CD14-positive monocyte (primary cell): ENCODE results near the gene PHLPP1. TPM values are rescaled to one million over a fixed set of nuclear protein-coding genes. Genes with fewer than 3 reads are reported as not detected.

Experiments
- DNase-seq, 3 donors: peaks; one replicate each; pipeline ENCODE4 v3.0.0-alpha.2; 2011 to 2022
- H2AFZ ChIP-seq: 2 replicates; pipeline ENCODE4 v1.6.0; 2012; ENCODE audit warnings: mild to moderate bottlenecking, low read depth, low read length, inconsistent platforms; ENCODE audit not compliant: insufficient read depth, poor library complexity, severe bottlenecking
- H3K27ac ChIP-seq, 2 donors: 1 replicate in 1 of 2; 2 replicates in 1 of 2; pipeline ENCODE4 v1.5.1; 2012 to 2013; ENCODE audit warnings: low read length in 2 of 2, control low read depth in 1 of 2, inconsistent platforms in 1 of 2, low read depth in 1 of 2, mild to moderate bottlenecking in 1 of 2
- H3K27me3 ChIP-seq, 2 donors: one replicate each; pipeline versions ENCODE4 v1.6.0 to v1.6.1; 2011 to 2013; ENCODE audit warnings: low read length in 2 of 2; ENCODE audit not compliant: control insufficient read depth in 2 of 2, insufficient read depth in 2 of 2
- H3K36me3 ChIP-seq, 2 donors: replicated peaks in 1 of 2; 1 replicate in 1 of 2; 2 replicates in 1 of 2; pipeline versions ENCODE4 v1.5.1 to v1.6.1; 2012 to 2013; ENCODE audit warnings: low read length in 2 of 2, control low read depth in 1 of 2, inconsistent platforms in 1 of 2, mild to moderate bottlenecking in 1 of 2; ENCODE audit not compliant: insufficient read depth in 2 of 2, control insufficient read depth in 1 of 2
- H3K4me1 ChIP-seq, 2 donors: 1 replicate in 1 of 2; 2 replicates in 1 of 2; pipeline versions ENCODE4 v1.5.1 to v1.6.1; 2012 to 2013; ENCODE audit warnings: low read length in 2 of 2, control low read depth in 1 of 2, inconsistent platforms in 1 of 2, mild to moderate bottlenecking in 1 of 2, moderate library complexity in 1 of 2; ENCODE audit not compliant: insufficient read depth in 2 of 2, control insufficient read depth in 1 of 2
- H3K4me2 ChIP-seq: replicated peaks from 2 replicates; pipeline ENCODE3; 2012; ENCODE audit warnings: low read length, moderate library complexity, mild to moderate bottlenecking; ENCODE audit not compliant: poor library complexity, severe bottlenecking; ENCODE audit errors: extremely low read depth
- H3K4me3 ChIP-seq, 3 experiments: fragments of 200-600 bp in 1 of 3; sonication (generic) in 1 of 3; replicated peaks in 1 of 3; 1 replicate in 2 of 3; 2 replicates in 1 of 3; pipeline ENCODE4 v1.5.1; 2011 to 2013; ENCODE audit warnings: low read length in 3 of 3, mild to moderate bottlenecking in 3 of 3, control low read depth in 2 of 3, low read depth in 2 of 3, inconsistent platforms in 1 of 3, moderate library complexity in 1 of 3
- H3K79me2 ChIP-seq: 2 replicates; pipeline ENCODE4 v1.6.0; 2012; ENCODE audit warnings: mild to moderate bottlenecking, control low read depth, inconsistent platforms, low read length, moderate library complexity; ENCODE audit not compliant: insufficient read depth
- H3K9ac ChIP-seq: 2 replicates; pipeline ENCODE4 v1.6.0; 2017; ENCODE audit warnings: low read length, mild to moderate bottlenecking; ENCODE audit not compliant: insufficient read depth, poor library complexity, severe bottlenecking
- H3K9me3 ChIP-seq, 2 donors: replicated peaks in 1 of 2; 1 replicate in 1 of 2; 2 replicates in 1 of 2; pipeline versions ENCODE4 v1.5.1 to v1.6.1; 2012 to 2013; ENCODE audit warnings: low read length in 2 of 2, control low read depth in 1 of 2; ENCODE audit not compliant: control insufficient read depth in 1 of 2, insufficient read depth in 1 of 2
- H4K20me1 ChIP-seq: 2 replicates; pipeline ENCODE4 v1.6.0; 2012; ENCODE audit warnings: mild to moderate bottlenecking, low read length, control low read depth, moderate library complexity; ENCODE audit not compliant: insufficient read depth
- H3K27ac Mint-ChIP-seq, 7 donors: one replicate each; pipeline ENCODE4 v1.8.0; 2020; ENCODE audit warnings: mild to moderate bottlenecking in 7 of 7, mixed read lengths in 7 of 7, moderate library complexity in 6 of 7, inconsistent platforms in 2 of 7
- H3K27me3 Mint-ChIP-seq, 3 donors: one replicate each; pipeline ENCODE4 v1.8.0; 2021 to 2022; ENCODE audit warnings: low read depth in 3 of 3, mild to moderate bottlenecking in 3 of 3, mixed read lengths in 3 of 3, moderate library complexity in 3 of 3, inconsistent platforms in 1 of 3
- H3K36me3 Mint-ChIP-seq, 2 donors: one replicate each; pipeline ENCODE4 v1.8.0; 2020; ENCODE audit warnings: mixed read lengths in 2 of 2, inconsistent platforms in 1 of 2, mild to moderate bottlenecking in 1 of 2
- H3K4me1 Mint-ChIP-seq: one replicate; pipeline ENCODE4 v1.8.0; 2020; ENCODE audit warnings: mild to moderate bottlenecking, mixed read lengths
- H3K4me3 Mint-ChIP-seq, 2 donors: one replicate each; pipeline ENCODE4 v1.8.0; 2020; ENCODE audit warnings: mild to moderate bottlenecking in 2 of 2, mixed read lengths in 2 of 2, moderate library complexity in 1 of 2
- H3K9me3 Mint-ChIP-seq, 7 donors: one replicate each; pipeline ENCODE4 v1.8.0; 2020 to 2022; ENCODE audit warnings: mixed read lengths in 7 of 7, mild to moderate bottlenecking in 6 of 7, moderate library complexity in 6 of 7, inconsistent platforms in 2 of 7
- CTCF ChIP-seq: fragments of 200-600 bp; IDR thresholded peaks from one replicate; pipeline ENCODE4 v1.8.0; 2022; ENCODE audit warnings: antibody characterized with exemption, mild to moderate bottlenecking
- WGBS: methylation state at CpG from one replicate; pipeline ENCODE4 v1.1.5; 2013; ENCODE audit warnings: missing lambda C conversion rate; ENCODE audit not compliant: insufficient coverage; 5-methylcytosine and 5-hydroxymethylcytosine counted together
- intact Hi-C, 2 donors: fragments of 100-400 bp; cut with micrococcal nuclease; formaldehyde crosslinking; loops; one replicate each; pipeline versions ENCODE4 v1.15.0 to v1.15.1; 2023
- polyA plus RNA-seq, 3 donors: library from polyadenylated mRNA; depleted of rRNA in 1 of 3; unstranded in 2 of 3; stranded (reverse) in 1 of 3; fragments of 300-500 nt in 2 of 3; fragments of >200 nt in 1 of 3; fragmentation: Illumina TruSeq in 2 of 3; gene quantifications; 1 replicate in 2 of 3; 2 replicates in 1 of 3; pipeline ENCODE4 v1.2.3, GENCODE V29; 2012 to 2021

Gene PHLPP1
- polyA plus RNA-seq, 3 donors: 0.04 to 2.0 (median 0.55) TPM

GRCh38 chr18:62825382-62825781 is 110.0 kb downstream of the PHLPP1 start:
- no peak overlapping the region for H3K4me2 ChIP-seq
- peaks cover 3% of the 10 kb centered on the region for H3K79me2 ChIP-seq
- H3K9me3 ChIP-seq: no peaks in the 10 kb centered on the region
- H3K27me3 Mint-ChIP-seq: peaks cover 0 to 2% (median 0%) of the 10 kb centered on the region in 3 donors
- H3K36me3 Mint-ChIP-seq: peaks cover 4 to 5% of the 10 kb centered on the region in 2 donors
- no peaks in the 10 kb centered on the region for H4K20me1 ChIP-seq
- WGBS: 100% methylated on average over 1 of the region's 1 CpG
- peaks cover 0 to 2% (median 0%) of the 10 kb centered on the region in 7 donors for H3K9me3 Mint-ChIP-seq
- no peak for DNase-seq
- H3K27ac Mint-ChIP-seq: no peak overlapping the region
- intact Hi-C loops: no loop called here
- TF ChIP-seq CTCF: no peak
- H3K27ac ChIP-seq: no peak overlapping the region
- H3K36me3 ChIP-seq: no peaks in the 10 kb centered on the region
- H3K4me3 Mint-ChIP-seq: no peak overlapping the region
- no peak overlapping the region for H3K4me3 ChIP-seq
- H3K4me1 ChIP-seq: peaks cover 8 to 18% of the 10 kb centered on the region in 2 donors
- no peak overlapping the region for H3K9ac ChIP-seq
- no peaks in the 10 kb centered on the region for H3K27me3 ChIP-seq
- peaks cover 23% of the 10 kb centered on the region for H3K4me1 Mint-ChIP-seq
- no peak overlapping the region for H2AFZ ChIP-seq

- H3K4me3 ChIP-seq: no peak overlapping the region
- no peaks in the 10 kb centered on the region for H3K9me3 ChIP-seq
- Mint-ChIP-seq H3K27me3 (peaks cover 0 to 2% (median 0%) of the 10 kb centered on the region in 3 donors), H3K9me3 (peaks cover 0 to 2% (median 0%) of the 10 kb centered on the region in 7 donors), H3K4me1 (peaks cover 25% of the 10 kb centered on the region), H3K4me3 (no peak overlapping the region), H3K27ac (no peak overlapping the region), H3K36me3 (peaks cover 6 to 8% of the 10 kb centered on the region in 2 donors)
- intact Hi-C loops: no loop called here
- no peak for TF ChIP-seq CTCF
- H3K79me2 ChIP-seq: peaks cover 3% of the 10 kb centered on the region
- H3K4me2 ChIP-seq: no peak overlapping the region
- H2AFZ ChIP-seq: no peak overlapping the region
- peaks cover 8 to 18% of the 10 kb centered on the region in 2 donors for H3K4me1 ChIP-seq
- no peaks in the 10 kb centered on the region for H3K36me3 ChIP-seq
- H3K27ac ChIP-seq: no peak overlapping the region
- no peaks in the 10 kb centered on the region for H3K27me3 ChIP-seq
- H3K9ac ChIP-seq: no peak overlapping the region
- no peak for DNase-seq
- no peaks in the 10 kb centered on the region for H4K20me1 ChIP-seq
Observed at GRCh38 chr18:62827397-62827796, 112.1 kb downstream of the PHLPP1 start.
